ENCODE data around the gene CLTRN.

The CLTRN gene

DNA sequence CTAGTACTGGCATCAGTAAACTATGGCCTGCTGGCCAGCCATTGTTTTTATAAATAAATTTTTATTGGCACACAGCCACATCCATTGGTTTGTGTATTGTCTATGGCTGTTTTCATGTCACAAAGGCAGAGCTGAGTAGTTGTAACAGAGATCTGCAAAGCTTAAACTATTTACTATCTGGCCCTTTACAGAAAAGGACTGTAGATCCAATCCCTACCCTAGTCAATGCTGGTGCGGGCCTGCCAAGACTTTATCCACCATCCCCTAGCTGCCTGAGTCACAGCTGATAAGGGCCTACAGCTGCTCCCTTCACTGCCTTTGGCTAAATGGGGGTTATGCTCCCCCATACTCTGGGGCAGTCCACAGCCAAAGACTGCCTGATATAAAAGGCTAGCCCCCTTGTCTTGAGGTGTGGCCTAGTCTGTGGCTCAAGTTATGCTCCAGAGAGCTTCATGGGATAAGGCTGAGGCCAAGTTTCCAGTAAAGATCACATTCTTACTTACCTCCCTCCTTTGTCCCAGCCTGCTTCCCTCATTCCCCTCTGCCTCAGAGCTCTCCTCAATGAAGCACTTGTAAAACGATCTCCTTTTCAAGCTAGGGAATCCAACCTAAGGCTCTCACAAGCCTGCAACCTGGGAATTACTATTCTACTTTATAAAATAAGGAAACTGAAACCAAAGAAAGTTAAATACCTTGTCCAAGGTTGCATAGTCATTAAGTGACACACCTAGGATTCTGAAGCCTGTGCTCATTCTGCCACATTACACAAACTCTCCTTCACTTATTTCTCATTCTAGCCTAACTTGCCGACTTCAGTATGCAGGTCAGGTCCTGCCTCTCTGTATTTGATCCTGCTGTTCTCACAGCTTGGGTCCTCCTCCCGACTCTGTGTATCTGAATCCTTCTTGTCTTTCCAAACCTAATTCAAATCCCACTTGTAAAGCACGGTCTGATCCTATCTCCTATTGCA, 84.5 kb downstream of the CLTRN start:
- no peak for FAIRE-seq

More for the DNA sequence above, 84.5 kb downstream of the CLTRN start:
- no peak for DNase-seq (ENCODE audit: low spot score)
